Dermis microvascular lymphatic vessel endothelial cell (primary cell): ENCODE measurements around the gene EXOSC7. TPM values are rescaled to one million over a fixed set of nuclear protein-coding genes. Genes with fewer than 3 reads are reported as not detected.

Experiments used
- DNase-seq, 2 donors: peaks; one replicate each; pipeline versions ENCODE4 v3.0.0 to v3.0.0-alpha.2; 2010; ENCODE audit warnings: low read depth in 2 of 2
- total RNA-seq: library from RNA; depleted of rRNA; stranded (reverse); fragments of >200 nt; gene quantifications from 2 replicates; pipeline ENCODE4 v1.2.1, GENCODE V29; 2014

The EXOSC7 gene
- total RNA-seq, 1 donor from 2014 or later = 43.1 TPM

DNA sequence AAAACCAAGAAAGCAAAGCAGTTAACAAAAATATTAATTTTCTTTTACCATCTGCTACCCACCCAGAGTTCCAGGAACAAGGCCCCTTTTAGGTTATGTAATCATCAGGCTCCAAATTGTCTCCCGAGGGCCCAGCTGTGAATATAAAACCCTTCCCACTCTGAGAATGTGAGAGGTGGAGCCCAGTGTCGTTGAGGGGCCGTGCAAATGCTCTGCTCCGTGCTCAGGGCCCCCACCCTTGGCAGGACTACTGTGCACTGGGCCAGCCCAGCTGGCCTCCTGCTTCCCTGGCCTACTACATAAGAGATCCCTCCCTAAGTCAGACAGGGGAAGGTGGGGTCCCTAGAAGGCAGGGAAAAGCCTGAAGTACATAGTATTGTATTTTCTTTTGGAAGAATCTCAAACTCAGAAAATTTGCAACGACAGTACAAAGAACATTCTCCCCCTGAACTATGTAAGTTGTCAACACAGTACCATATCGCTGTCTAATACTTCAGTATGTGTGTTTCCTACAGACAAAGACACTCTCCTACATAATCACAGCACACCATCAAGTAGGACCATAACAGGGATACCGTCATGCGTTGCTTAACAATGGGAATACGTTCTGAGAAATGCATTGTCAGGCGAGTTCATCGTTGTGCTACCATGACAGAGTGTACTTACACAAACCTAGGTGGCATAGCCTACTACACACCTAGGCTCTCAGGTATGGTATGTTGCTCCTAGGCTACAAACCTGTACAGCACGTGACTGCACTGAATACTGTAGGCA, 45.7 kb downstream of the EXOSC7 start:
- no peak for DNase-seq

GRCh38 chr3:45023675-45024074, 47.6 kb downstream of the EXOSC7 start:
- no peak for DNase-seq

- peak in 1 of 2 donors; percentile 12 for DNase-seq
Measured at GRCh38 chr3:45024542-45025255, 48.7 kb downstream of the EXOSC7 start.

GRCh38 chr3:45026038-45026437, 50.0 kb downstream of the EXOSC7 start, which contains the start of gene CLEC3B:
TSS of gene CLEC3B (plus strand) at chr3:45026303. CDS start at chr3:45026363, 60 bp downstream.
- peak in 1 of 2 donors; percentile 69 for DNase-seq

DNA sequence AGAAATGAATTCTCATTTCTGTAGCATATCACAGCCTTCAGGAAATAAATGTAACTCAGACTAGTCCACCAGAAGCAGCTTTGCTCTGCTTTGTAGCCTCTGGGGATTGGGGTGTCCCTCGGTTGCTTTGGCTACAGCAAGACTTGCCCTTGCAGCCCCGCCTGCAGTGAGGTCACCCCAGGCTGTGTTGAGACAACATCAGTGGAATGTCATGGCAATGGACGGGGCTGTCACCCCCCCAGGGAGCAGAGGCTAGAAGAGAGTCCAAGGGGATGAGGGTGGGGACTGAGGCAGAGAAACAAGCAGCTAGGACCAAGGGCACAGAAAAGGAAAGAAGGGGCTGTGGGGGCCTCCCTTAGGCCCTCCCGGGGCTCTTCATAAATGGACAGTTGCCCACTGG, 50.9 kb downstream of the EXOSC7 start:
- no peak for DNase-seq

DNA sequence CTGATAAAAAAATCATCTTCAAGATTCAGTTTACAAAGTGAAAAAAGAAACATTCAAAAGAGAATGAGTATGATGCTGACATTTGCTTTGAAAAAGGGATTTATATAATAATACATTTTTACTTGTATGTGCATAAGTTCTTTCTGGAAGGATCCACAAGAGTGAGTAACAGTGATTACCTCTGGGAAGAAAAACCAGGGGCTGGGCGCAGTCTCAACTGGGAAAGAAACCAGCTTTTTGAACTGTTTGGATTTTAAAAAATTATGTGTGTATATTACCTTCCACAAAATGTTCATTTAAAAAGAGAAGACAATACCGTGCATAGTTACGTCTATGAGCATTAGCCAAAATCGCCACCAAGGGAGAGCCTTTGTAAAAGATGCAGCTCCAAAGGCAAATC, 51.4 kb downstream of the EXOSC7 start:
- no peak for DNase-seq

DNA sequence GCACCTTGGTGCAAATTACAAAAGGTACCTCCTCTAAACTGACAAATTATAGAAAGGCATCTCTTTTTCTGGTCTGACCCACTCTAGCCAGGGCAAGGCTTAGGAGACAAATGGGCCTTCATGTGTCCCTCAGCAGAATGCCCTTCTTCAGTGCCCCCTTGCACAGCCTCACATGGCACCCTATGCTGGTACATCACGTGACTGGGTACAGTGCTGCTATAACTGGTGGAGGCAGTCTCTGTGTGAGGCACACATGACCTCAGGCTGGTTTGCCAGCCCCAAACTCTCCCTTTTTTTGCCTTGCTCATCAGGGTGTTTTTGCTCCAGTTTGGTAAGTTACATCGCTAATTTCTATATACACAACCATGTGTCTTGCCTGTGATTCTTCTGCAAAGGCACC, 53.2 kb downstream of the EXOSC7 start:
- DNase-seq = no peak

GRCh38 chr3:45029661-45030060, 53.6 kb downstream of the EXOSC7 start:
- peak in 1 of 2 donors; percentile 24 for DNase-seq

GRCh38 chr3:45031531-45031930, 55.5 kb downstream of the EXOSC7 start:
- DNase-seq = no peak

DNA sequence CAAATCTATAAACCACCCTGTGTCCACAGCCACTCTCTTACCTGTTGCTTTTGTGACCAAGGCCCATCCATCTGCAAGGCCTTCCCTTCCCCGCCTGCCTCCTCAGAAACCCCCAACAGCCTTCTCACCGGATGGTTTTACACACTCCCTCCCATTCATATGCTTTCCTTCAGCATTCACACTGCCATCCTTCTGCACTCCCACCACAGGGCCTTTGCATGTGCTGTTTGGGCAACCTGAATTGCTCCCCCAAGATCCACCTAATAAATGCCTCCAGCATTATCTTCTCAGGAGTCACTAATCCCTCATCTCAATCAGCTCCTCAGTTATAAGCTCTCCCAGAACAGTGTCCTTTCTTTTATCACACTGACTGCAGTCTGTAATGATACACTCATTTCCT, 56.1 kb downstream of the EXOSC7 start:
- no peak for DNase-seq

- DNase-seq = no peak
Measured at GRCh38 chr3:45033791-45034190, 57.7 kb downstream of the EXOSC7 start.

- no peak for DNase-seq
Measured at GRCh38 chr3:45034612-45035252, 58.7 kb downstream of the EXOSC7 start.

GRCh38 chr3:45035441-45036301, 59.6 kb downstream of the EXOSC7 start:
- DNase-seq = no peak

- peak; percentile 89 to 93 for DNase-seq
Measured at GRCh38 chr3:45037720-45038455, 61.8 kb downstream of the EXOSC7 start.

- DNase-seq = no peak
Measured at GRCh38 chr3:45041666-45042065, 65.6 kb downstream of the EXOSC7 start.

GRCh38 chr3:45042162-45042561, 66.1 kb downstream of the EXOSC7 start:
- no peak for DNase-seq

GRCh38 chr3:45043728-45044299, 67.8 kb downstream of the EXOSC7 start:
- no peak for DNase-seq

- no peak for DNase-seq
Measured at GRCh38 chr3:45048244-45048643, 72.2 kb downstream of the EXOSC7 start.

DNA sequence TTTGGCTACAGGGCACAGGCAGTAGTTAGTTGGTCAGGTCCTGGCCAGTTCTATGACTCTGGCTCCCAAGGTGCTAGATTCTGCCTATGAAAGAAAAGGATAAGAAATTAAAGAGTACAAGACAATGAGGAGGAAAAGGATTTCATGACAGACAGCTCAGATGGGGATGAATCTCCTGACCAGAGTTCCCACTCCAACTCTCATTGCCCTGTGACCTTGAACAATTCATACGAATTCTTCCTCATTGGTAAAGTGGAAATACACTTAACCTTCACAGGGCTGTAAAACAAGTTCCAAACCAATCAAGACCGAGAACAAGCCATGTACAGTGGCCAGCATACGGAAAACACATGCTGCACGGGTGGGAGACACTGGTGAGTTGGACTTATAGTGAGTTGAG, 73.8 kb downstream of the EXOSC7 start:
- DNase-seq = no peak

DNA sequence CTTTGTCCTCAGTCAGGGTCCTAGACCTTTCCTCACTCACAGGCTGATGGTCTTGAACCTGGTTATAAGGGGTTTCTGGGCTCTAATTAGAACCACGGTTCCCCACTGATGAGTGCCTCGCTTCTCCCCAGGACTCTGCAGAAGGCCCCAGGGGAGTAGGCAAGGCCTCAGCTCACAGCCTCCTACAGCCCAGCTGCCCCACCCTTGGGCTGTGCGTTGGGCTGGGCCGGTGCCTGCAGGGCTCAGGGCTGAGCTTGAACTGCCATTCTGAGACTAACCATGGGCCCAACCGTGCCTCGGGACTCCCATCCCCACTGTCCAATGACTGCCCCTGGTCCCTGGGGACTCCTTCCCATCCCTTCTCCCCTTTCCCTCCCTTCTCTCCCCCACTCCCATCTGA, 75.6 kb downstream of the EXOSC7 start:
- no peak for DNase-seq
